Mucosa of stomach (tissue), 1 donor: ENCODE results near the gene SGK2.

Experiments
- H3K27me3 ChIP-seq: one replicate; pipeline ENCODE4 v1.7.0; 2013; ENCODE audit warnings: mild to moderate bottlenecking, low read length; ENCODE audit not compliant: control insufficient read depth, insufficient read depth
- H3K36me3 ChIP-seq: one replicate; pipeline ENCODE4 v1.7.0; 2013; ENCODE audit warnings: low read length; ENCODE audit not compliant: control insufficient read depth, insufficient read depth
- H3K4me1 ChIP-seq: one replicate; pipeline ENCODE4 v1.7.0; 2013; ENCODE audit warnings: mild to moderate bottlenecking, low read length; ENCODE audit not compliant: control insufficient read depth, insufficient read depth
- H3K4me3 ChIP-seq: one replicate; pipeline ENCODE4 v1.7.0; 2013; ENCODE audit warnings: low read length
- H3K9ac ChIP-seq: one replicate; pipeline ENCODE4 v1.7.0; 2013; ENCODE audit warnings: mild to moderate bottlenecking, low read length, moderate library complexity
- H3K9me3 ChIP-seq: one replicate; pipeline ENCODE4 v1.7.0; 2013; ENCODE audit warnings: mild to moderate bottlenecking, low read length, moderate library complexity; ENCODE audit not compliant: control insufficient read depth
- donor health status: Pancreatic carcinoma.

Gene SGK2

DNA sequence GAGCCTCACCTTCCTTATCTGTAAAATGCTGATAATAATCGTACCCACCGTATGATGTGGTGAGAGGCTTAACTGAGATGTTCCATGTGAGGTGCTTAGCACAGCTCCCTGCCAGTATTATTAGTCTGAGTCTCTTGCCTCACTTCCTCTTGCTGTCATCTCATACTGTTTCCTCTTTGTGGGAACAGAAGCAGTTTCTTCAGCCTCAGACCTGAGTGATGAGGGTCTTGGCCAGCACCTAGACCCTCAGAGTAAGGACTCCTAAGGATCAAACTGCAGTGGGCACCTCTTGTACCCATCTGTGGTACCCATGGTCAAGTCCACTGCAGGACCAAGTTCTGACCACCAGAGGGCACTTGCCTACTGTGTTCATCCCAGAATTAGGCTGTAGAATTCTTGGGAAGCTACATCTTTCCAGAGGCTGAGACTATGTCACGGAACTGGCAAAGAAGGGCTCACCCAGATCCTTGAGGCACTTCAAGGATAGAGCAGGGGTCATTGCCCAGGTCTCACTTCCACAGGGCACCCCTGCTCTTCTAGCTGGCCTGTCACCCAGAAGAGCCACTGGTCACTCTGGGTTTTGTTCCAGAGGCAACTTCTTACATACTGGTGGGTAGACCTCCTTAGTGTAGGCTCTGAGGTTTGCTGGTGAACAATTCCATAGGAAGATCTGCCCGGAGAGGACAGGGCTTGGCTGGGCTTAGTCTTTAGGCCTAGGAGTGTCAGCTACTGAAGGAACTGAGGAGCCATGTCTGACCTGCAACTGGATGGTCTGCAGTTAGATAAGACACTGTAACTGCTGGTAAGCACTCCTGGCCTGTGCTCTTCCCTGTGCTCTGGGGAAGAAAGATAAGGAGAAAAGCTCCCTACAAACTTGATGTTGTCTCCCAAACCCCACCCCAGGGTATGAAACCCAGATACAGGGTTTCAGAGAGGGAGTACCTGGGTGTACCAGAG is 20.6 kb upstream of the SGK2 start:
- no peaks in the 10 kb centered on the region for H3K9me3 ChIP-seq
- H3K9ac ChIP-seq, result no peak overlapping the region
- H3K4me1 ChIP-seq, result no peaks in the 10 kb centered on the region
- no peaks in the 10 kb centered on the region for H3K36me3 ChIP-seq
- H3K27me3 ChIP-seq, result no peaks in the 10 kb centered on the region
- no peak overlapping the region for H3K4me3 ChIP-seq

GRCh38 chr20:43538878-43539700 is 19.7 kb upstream of the SGK2 start:
- Histone ChIP-seq H3K4me3 (no peak overlapping the region), H3K9ac (no peak overlapping the region), H3K4me1 (no peaks in the 10 kb centered on the region), H3K27me3 (no peaks in the 10 kb centered on the region), H3K9me3 (no peaks in the 10 kb centered on the region), H3K36me3 (no peaks in the 10 kb centered on the region)

DNA sequence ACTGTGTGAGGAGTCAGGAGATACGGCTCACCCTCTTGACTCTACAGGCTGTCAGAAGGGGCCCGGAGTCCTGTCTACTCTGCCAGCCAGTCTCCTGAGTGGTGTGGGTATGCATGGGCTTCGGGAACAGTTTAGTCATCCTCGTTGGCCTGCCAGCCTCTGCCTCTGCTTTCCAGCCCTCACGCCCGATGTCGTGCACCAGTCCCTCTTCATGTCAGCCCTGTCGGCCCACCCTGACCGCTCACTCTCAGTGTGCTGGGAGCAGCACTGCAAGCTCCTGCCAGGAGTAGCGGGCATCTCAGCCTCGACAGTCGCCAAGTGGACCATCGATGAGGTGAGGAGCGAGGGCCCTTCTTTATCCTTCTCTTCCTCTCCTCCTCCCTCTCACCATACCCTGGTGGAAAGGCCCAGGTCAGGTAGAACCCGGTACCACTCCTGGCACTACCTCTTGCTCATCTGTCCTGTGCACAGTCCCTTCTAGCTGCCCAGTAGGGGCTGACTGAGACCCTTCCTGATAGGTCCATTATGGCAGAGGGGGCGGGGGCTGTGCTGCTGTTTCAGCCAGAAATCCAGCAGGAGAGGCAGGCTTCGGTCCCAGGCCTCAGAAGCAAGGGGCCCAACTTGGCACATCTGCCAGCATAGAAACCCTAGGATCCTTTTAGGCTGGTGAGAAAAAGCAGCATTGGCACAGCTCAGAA is 18.7 kb upstream of the SGK2 start:
- no peaks in the 10 kb centered on the region for H3K4me1 ChIP-seq
- H3K4me3 ChIP-seq, result no peak overlapping the region
- no peaks in the 10 kb centered on the region for H3K27me3 ChIP-seq
- H3K9ac ChIP-seq, result no peak overlapping the region
- no peaks in the 10 kb centered on the region for H3K9me3 ChIP-seq
- no peaks in the 10 kb centered on the region for H3K36me3 ChIP-seq

- no peaks in the 10 kb centered on the region for H3K36me3 ChIP-seq
- no peak overlapping the region for H3K9ac ChIP-seq
- no peaks in the 10 kb centered on the region for H3K4me1 ChIP-seq
- no peaks in the 10 kb centered on the region for H3K27me3 ChIP-seq
- no peaks in the 10 kb centered on the region for H3K9me3 ChIP-seq
- no peak overlapping the region for H3K4me3 ChIP-seq
Observed at GRCh38 chr20:43540673-43541060, 18.2 kb upstream of the SGK2 start.

DNA sequence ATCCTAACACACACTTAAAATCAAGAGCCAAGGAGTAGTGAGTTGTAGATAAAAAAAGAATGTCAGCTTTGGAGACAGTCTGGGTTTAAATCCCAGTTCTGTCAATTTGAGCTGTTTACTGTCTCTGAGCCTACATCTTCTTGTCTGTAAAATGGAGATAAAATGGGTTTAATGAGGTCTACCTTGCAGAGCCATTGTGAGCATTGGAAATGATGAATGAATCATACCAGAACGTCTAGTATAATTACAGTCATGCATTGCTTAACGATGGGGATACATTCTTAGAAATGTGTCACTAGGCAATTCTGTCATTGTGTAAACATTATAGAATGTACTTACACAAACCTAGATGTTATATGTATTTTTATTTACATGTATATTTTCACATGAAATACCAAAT is 17.6 kb upstream of the SGK2 start:
- Histone ChIP-seq H3K36me3 (no peaks in the 10 kb centered on the region), H3K9me3 (no peaks in the 10 kb centered on the region), H3K4me3 (no peak overlapping the region), H3K4me1 (no peaks in the 10 kb centered on the region), H3K27me3 (no peaks in the 10 kb centered on the region), H3K9ac (no peak overlapping the region)

DNA sequence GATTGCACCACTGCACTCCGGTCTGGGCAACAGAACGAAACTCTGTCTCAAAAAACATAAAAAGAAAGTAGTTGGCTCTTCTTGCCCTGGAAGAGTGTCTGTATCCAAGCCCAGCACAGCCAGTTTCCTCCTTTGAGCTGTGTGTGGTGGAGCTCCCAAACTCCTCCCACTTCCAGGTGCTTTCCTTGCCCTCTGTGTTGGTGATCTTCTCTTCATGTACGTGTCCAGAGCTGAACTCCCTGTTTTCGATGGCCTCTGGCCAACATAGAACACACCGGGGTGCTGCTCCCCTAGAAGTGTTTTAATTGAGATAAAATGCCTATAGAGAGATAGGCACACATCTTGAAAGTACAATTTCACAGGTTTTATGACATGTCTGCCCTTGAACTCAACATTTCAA is 16.7 kb upstream of the SGK2 start:
- Histone ChIP-seq H3K27me3 (no peaks in the 10 kb centered on the region), H3K9ac (no peak overlapping the region), H3K4me3 (no peak overlapping the region), H3K4me1 (no peaks in the 10 kb centered on the region), H3K9me3 (no peaks in the 10 kb centered on the region), H3K36me3 (no peaks in the 10 kb centered on the region)

GRCh38 chr20:43542674-43543073 is 16.2 kb upstream of the SGK2 start:
- H3K9me3 ChIP-seq, result no peaks in the 10 kb centered on the region
- H3K4me1 ChIP-seq, result no peaks in the 10 kb centered on the region
- H3K36me3 ChIP-seq, result no peaks in the 10 kb centered on the region
- H3K27me3 ChIP-seq, result no peaks in the 10 kb centered on the region
- H3K4me3 ChIP-seq, result no peak overlapping the region
- no peak overlapping the region for H3K9ac ChIP-seq

- no peaks in the 10 kb centered on the region for H3K9me3 ChIP-seq
- H3K4me1 ChIP-seq, result no peaks in the 10 kb centered on the region
- H3K9ac ChIP-seq, result no peak overlapping the region
- no peaks in the 10 kb centered on the region for H3K36me3 ChIP-seq
- H3K4me3 ChIP-seq, result no peak overlapping the region
- no peaks in the 10 kb centered on the region for H3K27me3 ChIP-seq
Observed at GRCh38 chr20:43543138-43543537, 15.7 kb upstream of the SGK2 start.

- no peak overlapping the region for H3K9ac ChIP-seq
- no peaks in the 10 kb centered on the region for H3K9me3 ChIP-seq
- no peaks in the 10 kb centered on the region for H3K27me3 ChIP-seq
- H3K4me3 ChIP-seq, result no peak overlapping the region
- H3K4me1 ChIP-seq, result no peaks in the 10 kb centered on the region
- no peaks in the 10 kb centered on the region for H3K36me3 ChIP-seq
Observed at GRCh38 chr20:43544501-43544900, 14.3 kb upstream of the SGK2 start.

DNA sequence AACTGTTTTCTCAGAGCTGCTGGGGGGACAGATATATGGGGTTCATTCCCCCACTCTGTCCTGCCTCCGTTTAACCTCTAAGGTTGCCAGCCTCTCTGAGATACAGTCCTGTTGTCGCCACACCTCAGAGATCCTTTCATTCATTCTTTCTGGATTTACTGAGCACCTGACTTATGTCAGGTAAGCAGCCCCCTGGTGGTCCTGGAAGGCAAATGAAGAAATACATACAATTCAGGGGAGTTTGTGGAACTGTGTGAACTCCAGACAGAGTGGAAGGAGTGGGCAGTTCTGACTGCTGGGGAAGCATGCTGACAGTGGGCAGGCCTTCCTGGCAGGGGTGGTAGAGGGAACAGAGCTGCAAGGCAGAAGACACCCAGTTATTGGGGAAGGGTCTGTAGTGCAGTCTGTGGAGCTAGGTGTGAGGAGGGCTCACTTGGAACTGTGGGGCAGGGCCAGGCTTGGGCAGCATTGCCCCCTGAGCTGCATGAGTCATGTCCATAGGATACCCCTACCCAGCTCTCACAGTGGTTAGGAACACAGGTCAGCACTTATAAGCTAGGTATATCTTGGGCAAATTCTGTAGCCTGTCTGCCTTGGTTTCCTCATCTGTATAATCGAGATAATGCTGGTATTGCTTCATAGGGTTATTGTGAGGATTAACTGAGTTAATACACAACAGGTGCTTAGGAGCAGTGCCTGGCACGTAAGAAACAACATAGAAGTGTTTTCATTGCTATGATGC is 12.8 kb upstream of the SGK2 start:
- no peaks in the 10 kb centered on the region for H3K4me1 ChIP-seq
- no peak overlapping the region for H3K9ac ChIP-seq
- no peaks in the 10 kb centered on the region for H3K9me3 ChIP-seq
- no peaks in the 10 kb centered on the region for H3K36me3 ChIP-seq
- H3K27me3 ChIP-seq, result no peaks in the 10 kb centered on the region
- H3K4me3 ChIP-seq, result no peak overlapping the region

DNA sequence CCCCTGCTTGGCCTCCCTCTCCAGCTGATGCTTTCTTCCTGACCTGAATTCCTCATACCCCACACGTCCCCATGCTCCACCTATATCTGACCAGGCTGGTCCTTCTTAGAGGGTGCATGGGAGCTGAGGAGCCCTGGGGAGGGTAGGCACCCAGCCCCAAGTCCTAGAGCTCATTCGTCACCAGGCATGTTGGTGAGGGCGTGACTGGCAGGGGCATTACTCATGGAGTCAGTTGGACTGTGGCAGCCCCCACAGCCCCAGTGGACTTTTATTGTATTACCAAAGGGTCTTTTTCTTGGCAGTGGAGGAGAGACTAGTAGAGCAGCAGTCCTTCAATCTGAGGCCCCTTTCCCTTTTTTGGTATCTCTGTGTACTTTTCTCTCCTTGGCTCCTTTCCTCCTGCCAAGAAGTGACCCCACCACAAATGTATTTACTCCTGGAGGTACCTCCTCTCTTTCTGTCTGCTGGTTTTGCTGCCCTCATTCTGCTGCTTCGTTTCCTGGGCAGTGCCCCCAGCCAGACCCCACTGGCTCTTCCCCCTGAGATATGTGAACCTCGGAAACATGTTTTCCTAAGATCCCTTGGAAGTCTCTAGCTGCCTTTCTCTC is 10.4 kb upstream of the SGK2 start:
- no peaks in the 10 kb centered on the region for H3K36me3 ChIP-seq
- no peak overlapping the region for H3K9ac ChIP-seq
- no peaks in the 10 kb centered on the region for H3K4me1 ChIP-seq
- no peaks in the 10 kb centered on the region for H3K9me3 ChIP-seq
- no peak overlapping the region for H3K4me3 ChIP-seq
- no peaks in the 10 kb centered on the region for H3K27me3 ChIP-seq
